ENCODE data around the gene KIRREL3. TPM values are rescaled to one million over a fixed set of nuclear protein-coding genes. Genes with fewer than 3 reads are reported as not detected.

The KIRREL3 gene
- total and polyA plus RNA-seq, 9 of the 15 experiments (the other 6 are each of a cell fraction or from before 2014, with no cell fraction given) = 0.04 to 0.10 TPM; not detected in 7

- TF ChIP-seq TEAD4 (IDR thresholded peaks at IDR 0.05; ENCODE audit: low read length) = no peak
- no peak for TF ChIP-seq TEAD4 (CRISPR knock-in tag; IDR thresholded peaks at IDR 0.05; ENCODE audit: borderline replicate concordance)
- TF ChIP-seq PCBP1 (IDR thresholded peaks at IDR 0.05; ENCODE audit: low read depth, low read length, poor library complexity, severe bottlenecking) = no peak
- TF ChIP-seq SMARCE1 (IDR thresholded peaks at IDR 0.05) = no peak
These were observed 467.0 kb downstream of the KIRREL3 start (continued) for GRCh38 chr11:126533560-126533959.

GRCh38 chr11:126530416-126530815, 470.2 kb downstream of the KIRREL3 start:
- Histone ChIP-seq H3K4me3 (no peak overlapping the region), H3K9me3 (replicated peaks; ENCODE audit: control insufficient read depth, insufficient read depth, low read depth, low read length) (no peaks in the 10 kb centered on the region), H3K4me2 (ENCODE audit: insufficient read depth, low read length) (no peak overlapping the region), H2AFZ (ENCODE audit: low read depth, low read length) (no peak overlapping the region), H3K27me3 (ENCODE audit: control insufficient read depth in 2 of 2, insufficient read depth in 2 of 2, low read length in 2 of 2) (peaks cover 10 to 28% of the 10 kb centered on the region in 2 experiments; a peak in 4 of 5 replicates), H3K36me3 (ENCODE audit: control insufficient read depth, insufficient read depth, low read length) (no peaks in the 10 kb centered on the region), H4K20me1 (replicated peaks; ENCODE audit: control insufficient read depth, insufficient read depth, low read length) (peaks cover 7% of the 10 kb centered on the region; the same call in 1 of the 2 replicates), H3K9ac (ENCODE audit: insufficient read depth in 1 of 2, low read depth in 2 of 2, low read length in 2 of 2) (no peak overlapping the region), H3K79me2 (ENCODE audit: control insufficient read depth, insufficient read depth, low read length) (no peaks in the 10 kb centered on the region), H3K4me1 (replicated peaks in 1 of 2; ENCODE audit: control insufficient read depth in 2 of 2, insufficient read depth in 2 of 2, low read length in 2 of 2) (no peaks in the 10 kb centered on the region), H3K9me1 (ENCODE audit: control insufficient read depth, insufficient read depth, low read length) (no peaks in the 10 kb centered on the region), H3K27ac (ENCODE audit: extremely low read depth, low read depth, low read length) (no peak overlapping the region)
- FAIRE-seq (no peak), ATAC-seq (no peak), DNase-seq (ENCODE audit: extremely low read depth in 1 of 4, low spot score in 3 of 4) (no peak)
- TF ChIP-seq EZH2 (IDR thresholded peaks at IDR 0.05; ENCODE audit: borderline replicate concordance, low read depth, low read length) (no peak), PBX2 (CRISPR knock-in tag; IDR thresholded peaks at IDR 0.05; ENCODE audit: low read depth) (no peak), PBX2 (tag; conservative IDR thresholded peaks at IDR 0.05; ENCODE audit: low read depth) (no peak), CHD1 (IDR thresholded peaks at IDR 0.05; ENCODE audit: low read length) (no peak), SMARCB1 (IDR thresholded peaks at IDR 0.05; ENCODE audit: insufficient read length, low read depth) (no peak), NR2F6 (CRISPR knock-in tag; IDR thresholded peaks at IDR 0.05) (no peak), NCOR1 (IDR thresholded peaks at IDR 0.05) (no peak), CREBBP (IDR thresholded peaks at IDR 0.05; ENCODE audit: low read depth, low read length) (no peak), KLF10 (CRISPR knock-in tag; IDR thresholded peaks at IDR 0.05) (no peak), HDAC2 (IDR thresholded peaks at IDR 0.05) (no peak), WHSC1 (IDR thresholded peaks at IDR 0.05; ENCODE audit: low read length) (no peak), GTF2E2 (tag; IDR thresholded peaks at IDR 0.05) (no peak), NCOA2 (IDR thresholded peaks at IDR 0.05; ENCODE audit: partially characterized antibody in 2 of 2) (no peak), ZBTB17 (CRISPR knock-in tag; IDR thresholded peaks at IDR 0.05) (no peak), RBM22 (IDR thresholded peaks at IDR 0.05; ENCODE audit: low read depth, low read length, poor library complexity, severe bottlenecking) (no peak), PML (IDR thresholded peaks at IDR 0.05; ENCODE audit: low read length) (no peak), SREBF1 (IDR thresholded peaks at IDR 0.05; ENCODE audit: borderline replicate concordance, low read depth, low read length) (no peak), ZNF134 (CRISPR knock-in tag; conservative IDR thresholded peaks at IDR 0.05) (no peak)
- in situ Hi-C loops (cut with MboI) (no loop called here), intact Hi-C loops (cut with micrococcal nuclease) (no loop called here)
- ChIA-PET CTCF (ENCODE audit: low intra/inter-chr PET ratio) (no interaction called here), POLR2A (interaction anchor here (1.3 kb wide), 1 partner anchor 15 kb away, joined by 3 read pairs; no protein-coding TSS in a partner anchor)
- no TSS peak for BruUV-seq (replicated peaks)
- WGBS (ENCODE audit: insufficient coverage, low coverage, missing lambda C conversion rate) = 2% methylated on average over 8 of the region's 8 CpGs

Data from K562 (cell line).